SK-N-SH treated with all-trans-retinoic acid at 6 μM for 48 hours (cell line): ENCODE data around the gene SULT2B1.

Experiments
- ATAC-seq: fragments of 200-7000 bp; cut with Tn5 transposase; 3 replicates; pipeline ENCODE4 v1.9.1; 2020; ENCODE audit warnings: mild to moderate bottlenecking, moderate library complexity
- ARNTL ChIP-seq: fragments of 450-650 bp; formaldehyde crosslinking; IDR thresholded peaks from 2 replicates; pipeline ENCODE4 v1.5.0; 2020; ENCODE audit warnings: low read depth, mild to moderate bottlenecking, moderate library complexity, borderline replicate concordance
- BACH2 ChIP-seq: fragments of 250-450 bp; sonication (Bioruptor Pico); IDR thresholded peaks from 2 replicates; pipeline ENCODE4 v1.9.0; 2021; ENCODE audit warnings: mild to moderate bottlenecking, borderline replicate concordance
- CREB5 ChIP-seq: fragments of 250-450 bp; sonication (Bioruptor Pico); IDR thresholded peaks from 2 replicates; pipeline ENCODE4 v1.5.1; 2020; ENCODE audit warnings: low read depth, mild to moderate bottlenecking, moderate library complexity
- CSDC2 ChIP-seq: fragments of 250-450 bp; sonication (Bioruptor Pico); IDR thresholded peaks from 2 replicates; pipeline ENCODE4 v1.5.0; 2020; ENCODE audit warnings: mild to moderate bottlenecking, moderate library complexity
- CSRNP3 ChIP-seq: fragments of 250-450 bp; sonication (Bioruptor Pico); IDR thresholded peaks from 2 replicates; pipeline ENCODE4 v1.5.1; 2021; ENCODE audit warnings: mild to moderate bottlenecking, moderate library complexity
- GLIS3 ChIP-seq: fragments of 250-450 bp; sonication (Bioruptor Pico); IDR thresholded peaks from 2 replicates; pipeline ENCODE4 v1.5.0; 2020; ENCODE audit warnings: mild to moderate bottlenecking, moderate library complexity
- ISL1 ChIP-seq: fragments of 250-450 bp; sonication (Bioruptor Pico); IDR thresholded peaks from 2 replicates; pipeline ENCODE4 v2.1.2; 2022; ENCODE audit warnings: mild to moderate bottlenecking, moderate library complexity
- OSR1 ChIP-seq: fragments of 250-450 bp; sonication (Bioruptor Pico); IDR thresholded peaks from 2 replicates; pipeline ENCODE4 v1.8.0; 2022; ENCODE audit warnings: moderate library complexity, mild to moderate bottlenecking, inconsistent platforms
- PATZ1 ChIP-seq: fragments of 250-450 bp; sonication (Bioruptor Pico); IDR thresholded peaks from 2 replicates; pipeline ENCODE4 v1.8.0; 2020; ENCODE audit warnings: mild to moderate bottlenecking, moderate library complexity, borderline replicate concordance
- POU6F1 ChIP-seq: fragments of 250-450 bp; sonication (Bioruptor Pico); IDR thresholded peaks from 2 replicates; pipeline ENCODE4 v1.8.0; 2021; ENCODE audit warnings: low read depth, mild to moderate bottlenecking, moderate library complexity, borderline replicate concordance
- PPARA ChIP-seq: fragments of 250-450 bp; sonication (Bioruptor Pico); IDR thresholded peaks from 2 replicates; pipeline ENCODE4 v1.5.0; 2020; ENCODE audit warnings: mild to moderate bottlenecking, borderline replicate concordance
- RARB ChIP-seq: fragments of 250-450 bp; sonication (Bioruptor Pico); IDR thresholded peaks from 2 replicates; pipeline ENCODE4 v1.8.0; 2021; ENCODE audit warnings: mild to moderate bottlenecking, moderate library complexity
- SNAI2 ChIP-seq: fragments of 250-450 bp; sonication (Bioruptor Pico); IDR thresholded peaks from 2 replicates; pipeline ENCODE4 v1.5.0; 2020; ENCODE audit warnings: mild to moderate bottlenecking, moderate library complexity
- TCF4 ChIP-seq: fragments of 250-450 bp; sonication (Bioruptor Pico); IDR thresholded peaks from 2 replicates; pipeline ENCODE4 v1.8.0; 2021; ENCODE audit warnings: mild to moderate bottlenecking, moderate library complexity, borderline replicate concordance
- TSHZ2 ChIP-seq: fragments of 250-450 bp; sonication (Bioruptor Pico); IDR thresholded peaks from 2 replicates; pipeline ENCODE4 v1.5.0; 2020; ENCODE audit warnings: mild to moderate bottlenecking, moderate library complexity
- ZC3H10 ChIP-seq: fragments of 250-450 bp; sonication (Bioruptor Pico); IDR thresholded peaks from 2 replicates; pipeline ENCODE4 v1.5.1; 2021; ENCODE audit warnings: mild to moderate bottlenecking, moderate library complexity
- ZFP3 ChIP-seq: fragments of 250-450 bp; sonication (Bioruptor Pico); IDR thresholded peaks from 2 replicates; pipeline ENCODE4 v1.5.0; 2020; ENCODE audit warnings: mild to moderate bottlenecking, moderate library complexity
- ZFP30 ChIP-seq: fragments of 450-650 bp; formaldehyde crosslinking; IDR thresholded peaks from 2 replicates; pipeline ENCODE4 v1.5.0; 2022; ENCODE audit warnings: mild to moderate bottlenecking, moderate library complexity
- ZNF565 ChIP-seq: fragments of 450-650 bp; formaldehyde crosslinking; conservative IDR thresholded peaks from 2 replicates; pipeline ENCODE4 v1.5.0; 2020; ENCODE audit warnings: low read depth, mild to moderate bottlenecking, moderate library complexity
- ZNF70 ChIP-seq: fragments of 450-650 bp; formaldehyde crosslinking; IDR thresholded peaks from 2 replicates; pipeline ENCODE4 v1.5.0; 2020; ENCODE audit warnings: mild to moderate bottlenecking, moderate library complexity
- ZNF8 ChIP-seq: fragments of 450-650 bp; formaldehyde crosslinking; IDR thresholded peaks from 2 replicates; pipeline ENCODE4 v1.5.0; 2020; ENCODE audit warnings: mild to moderate bottlenecking, moderate library complexity

The SULT2B1 gene

GRCh38 chr19:48603850-48604249 is 51.9 kb downstream of the SULT2B1 start:
- TF ChIP-seq ZFP3 (CRISPR knock-in tag) (no peak), TCF4 (CRISPR knock-in tag) (no peak), OSR1 (no peak), ZNF70 (CRISPR knock-in tag) (no peak), POU6F1 (CRISPR knock-in tag) (no peak), CREB5 (no peak), ZC3H10 (CRISPR knock-in tag) (no peak)
- ATAC-seq: no peak

GRCh38 chr19:48606463-48607358 is 54.7 kb downstream of the SULT2B1 start, which contains the start of gene SPACA4:
Gene SPACA4 (plus strand): TSS chr19:48606742. CDS start chr19:48606979, 237 bp downstream.
- ATAC-seq: no peak
- TF ChIP-seq SNAI2 (CRISPR knock-in tag): no peak
- no peak for TF ChIP-seq CSRNP3 (CRISPR knock-in tag)
- no peak for TF ChIP-seq GLIS3 (CRISPR knock-in tag)
- TF ChIP-seq BACH2 (CRISPR knock-in tag): no peak
- TF ChIP-seq ISL1 (CRISPR knock-in tag): no peak
- TF ChIP-seq CSDC2 (CRISPR knock-in tag): no peak
- TF ChIP-seq TSHZ2 (CRISPR knock-in tag): no peak
- TF ChIP-seq TCF4 (CRISPR knock-in tag): no peak
- no peak for TF ChIP-seq ZNF565 (CRISPR knock-in tag)
- TF ChIP-seq OSR1: no peak
- no peak for TF ChIP-seq PATZ1 (CRISPR knock-in tag)
- no peak for TF ChIP-seq POU6F1 (CRISPR knock-in tag)
- TF ChIP-seq ARNTL (CRISPR knock-in tag): no peak
- no peak for TF ChIP-seq ZFP30 (CRISPR knock-in tag)
- TF ChIP-seq PPARA (CRISPR knock-in tag): no peak
- TF ChIP-seq ZFP3 (CRISPR knock-in tag): no peak
- TF ChIP-seq ZNF8 (CRISPR knock-in tag): no peak
- no peak for TF ChIP-seq RARB
